OCI-LY7 (cell line): ENCODE measurements around the gene ENOPH1.

Source experiments
- CTCF ChIP-seq: fragments of 200-600 bp; sonication (generic); conservative IDR thresholded peaks from 2 replicates; pipeline ENCODE4 v1.5.1; 2014; ENCODE audit warnings: mild to moderate bottlenecking, antibody characterized with exemption, low read length, moderate library complexity, mixed read lengths
- EZH2phosphoT487 ChIP-seq: fragments of 200-600 bp; sonication (generic); IDR thresholded peaks from 2 replicates; pipeline ENCODE4 v1.6.1; 2018; ENCODE audit warnings: low read depth, borderline replicate concordance, mild to moderate bottlenecking, mixed run types, antibody characterized with exemption, low read length, moderate library complexity, mixed read lengths

GRCh38 chr4:82458729-82459128, 28.3 kb downstream of the ENOPH1 start:
- TF ChIP-seq CTCF (no peak), EZH2phosphoT487 (no peak)
